Measurements from ENCODE around the gene MRPL45. TPM values are rescaled to one million over a fixed set of nuclear protein-coding genes. Genes with fewer than 3 reads are reported as not detected.

Gene MRPL45
- total RNA-seq, 3 donors from 2014 or later (not counting 1 experiment from before 2014, with no cell fraction given): 11.5 to 14.2 (median 12.6) TPM

DNA sequence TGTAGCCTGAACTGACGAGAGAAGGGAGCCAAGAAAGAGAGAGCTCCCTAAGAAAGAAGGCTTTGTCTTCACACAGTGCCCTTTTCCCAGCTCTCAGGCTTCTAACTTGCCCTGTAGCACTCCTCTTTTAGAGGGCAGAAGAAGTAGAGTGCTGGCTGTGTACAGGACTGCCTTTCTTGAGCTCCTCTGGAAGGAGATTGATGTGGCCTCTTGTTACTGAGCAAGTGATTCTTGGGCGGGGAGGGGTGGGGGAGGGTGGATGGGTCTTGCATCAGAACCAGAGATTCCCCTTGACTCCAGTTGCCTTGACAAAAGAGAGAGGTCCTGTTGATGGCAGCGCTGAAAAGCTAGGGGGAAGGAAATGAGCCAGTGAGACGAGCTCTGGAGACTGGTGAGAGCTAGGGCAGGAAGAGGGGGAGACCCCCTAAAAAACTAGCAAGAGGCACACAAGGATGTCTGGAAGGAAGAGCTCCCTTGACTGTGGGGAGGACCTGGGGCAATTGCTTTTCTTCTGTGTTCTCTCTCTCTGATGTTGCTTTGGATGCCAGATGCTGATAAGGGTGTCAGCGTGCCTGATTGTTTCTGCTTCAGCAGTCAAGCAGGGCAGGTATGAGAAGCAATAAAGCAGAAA, 28.4 kb downstream of the MRPL45 start:
- ATAC-seq: no peak
- no peak for DNase-seq
- Histone ChIP-seq H3K4me3 (ENCODE audit: low read length) (no peak overlapping the region), H3K36me3 (ENCODE audit: control insufficient read depth, insufficient read depth, low read length) (peaks cover 16% of the 10 kb centered on the region), H3K4me1 (ENCODE audit: control insufficient read depth, insufficient read depth, low read length) (no peaks in the 10 kb centered on the region), H3K27ac (ENCODE audit: low read length) (no peak overlapping the region), H3K9me3 (ENCODE audit: control insufficient read depth, insufficient read depth, low read length) (no peaks in the 10 kb centered on the region), H3K27me3 (ENCODE audit: control insufficient read depth, insufficient read depth, low read length) (no peaks in the 10 kb centered on the region)
- Mint-ChIP-seq H3K4me3 (no peak overlapping the region), H3K36me3 (no peaks in the 10 kb centered on the region), H3K27ac (no peak overlapping the region), H3K27me3 (ENCODE audit: low read depth in 2 of 2) (peaks cover 0 to 10% of the 10 kb centered on the region in 2 donors), H3K9me3 (no peaks in the 10 kb centered on the region), H3K4me1 (peaks cover 0 to 5% of the 10 kb centered on the region in 2 donors)
- 39% methylated on average over 5 of the region's 5 CpGs for WGBS (ENCODE audit: insufficient coverage)
- intact Hi-C loops (cut with micrococcal nuclease): no loop called here
- TF ChIP-seq, protein P1, sequence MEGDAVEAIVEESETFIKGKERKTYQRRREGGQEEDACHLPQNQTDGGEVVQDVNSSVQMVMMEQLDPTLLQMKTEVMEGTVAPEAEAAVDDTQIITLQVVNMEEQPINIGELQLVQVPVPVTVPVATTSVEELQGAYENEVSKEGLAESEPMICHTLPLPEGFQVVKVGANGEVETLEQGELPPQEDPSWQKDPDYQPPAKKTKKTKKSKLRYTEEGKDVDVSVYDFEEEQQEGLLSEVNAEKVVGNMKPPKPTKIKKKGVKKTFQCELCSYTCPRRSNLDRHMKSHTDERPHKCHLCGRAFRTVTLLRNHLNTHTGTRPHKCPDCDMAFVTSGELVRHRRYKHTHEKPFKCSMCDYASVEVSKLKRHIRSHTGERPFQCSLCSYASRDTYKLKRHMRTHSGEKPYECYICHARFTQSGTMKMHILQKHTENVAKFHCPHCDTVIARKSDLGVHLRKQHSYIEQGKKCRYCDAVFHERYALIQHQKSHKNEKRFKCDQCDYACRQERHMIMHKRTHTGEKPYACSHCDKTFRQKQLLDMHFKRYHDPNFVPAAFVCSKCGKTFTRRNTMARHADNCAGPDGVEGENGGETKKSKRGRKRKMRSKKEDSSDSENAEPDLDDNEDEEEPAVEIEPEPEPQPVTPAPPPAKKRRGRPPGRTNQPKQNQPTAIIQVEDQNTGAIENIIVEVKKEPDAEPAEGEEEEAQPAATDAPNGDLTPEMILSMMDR (IDR thresholded peaks at IDR 0.05): no peak

GRCh38 chr17:38326996-38327792, 30.2 kb downstream of the MRPL45 start:
- H3K4me3 ChIP-seq (ENCODE audit: low read length): no peak overlapping the region
- Mint-ChIP-seq H3K27me3 (ENCODE audit: low read depth in 2 of 2) (peaks cover 0 to 10% of the 10 kb centered on the region in 2 donors), H3K4me1 (peaks cover 0 to 5% of the 10 kb centered on the region in 2 donors), H3K27ac (peak overlapping the region in 1 of 2 donors; percentile 2), H3K36me3 (no peaks in the 10 kb centered on the region), H3K9me3 (no peaks in the 10 kb centered on the region), H3K4me3 (no peak overlapping the region)
- no peak for ATAC-seq
- no peaks in the 10 kb centered on the region for H3K9me3 ChIP-seq (ENCODE audit: control insufficient read depth, insufficient read depth, low read length)
- no peak for DNase-seq
- peaks cover 9% of the 10 kb centered on the region for H3K36me3 ChIP-seq (ENCODE audit: control insufficient read depth, insufficient read depth, low read length)
- H3K4me1 ChIP-seq (ENCODE audit: control insufficient read depth, insufficient read depth, low read length): no peaks in the 10 kb centered on the region
- no peaks in the 10 kb centered on the region for H3K27me3 ChIP-seq (ENCODE audit: control insufficient read depth, insufficient read depth, low read length)
- TF ChIP-seq, protein P1 (IDR thresholded peaks at IDR 0.05): no peak
- H3K27ac ChIP-seq (ENCODE audit: low read length): no peak overlapping the region
- 66% methylated on average over 8 of the region's 8 CpGs for WGBS (ENCODE audit: insufficient coverage)
- intact Hi-C loops (cut with micrococcal nuclease): no loop called here

DNA sequence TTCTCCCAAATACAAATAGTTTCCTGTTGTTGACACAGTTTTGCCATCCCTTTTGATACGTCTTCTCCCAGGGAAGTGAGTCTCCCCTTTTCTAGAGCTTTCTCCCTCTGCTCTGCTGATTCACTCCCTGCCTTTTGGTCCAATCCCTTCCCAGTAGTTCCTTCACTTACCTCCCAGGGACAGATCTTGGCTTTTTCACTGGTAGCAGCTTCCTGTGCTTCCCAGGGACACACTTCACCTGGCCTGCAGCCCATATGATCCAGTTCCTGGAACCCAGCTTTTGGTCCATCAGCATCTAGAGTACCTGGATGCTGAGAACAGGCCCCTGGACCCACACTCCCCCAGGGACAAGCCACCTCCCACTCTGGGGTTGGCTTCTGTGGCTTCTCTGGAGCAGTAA, 31.0 kb downstream of the MRPL45 start:
- H3K4me3 ChIP-seq (ENCODE audit: low read length): no peak overlapping the region
- no peak for ATAC-seq
- TF ChIP-seq, protein P1 (IDR thresholded peaks at IDR 0.05): no peak
- H3K36me3 Mint-ChIP-seq: no peaks in the 10 kb centered on the region
- H3K4me1 Mint-ChIP-seq: peaks cover 0 to 5% of the 10 kb centered on the region in 2 donors
- H3K9me3 ChIP-seq (ENCODE audit: control insufficient read depth, insufficient read depth, low read length): no peaks in the 10 kb centered on the region
- no peak for DNase-seq
- peaks cover 3% of the 10 kb centered on the region for H3K36me3 ChIP-seq (ENCODE audit: control insufficient read depth, insufficient read depth, low read length)
- H3K4me3 Mint-ChIP-seq: no peak overlapping the region
- H3K4me1 ChIP-seq (ENCODE audit: control insufficient read depth, insufficient read depth, low read length): no peaks in the 10 kb centered on the region
- peaks cover 0 to 10% of the 10 kb centered on the region in 2 donors for H3K27me3 Mint-ChIP-seq (ENCODE audit: low read depth in 2 of 2)
- 60% methylated on average over 1 of the region's 1 CpG for WGBS (ENCODE audit: insufficient coverage)
- H3K27me3 ChIP-seq (ENCODE audit: control insufficient read depth, insufficient read depth, low read length): no peaks in the 10 kb centered on the region
- H3K27ac ChIP-seq (ENCODE audit: low read length): no peak overlapping the region
- intact Hi-C loops (cut with micrococcal nuclease): no loop called here
- no peaks in the 10 kb centered on the region for H3K9me3 Mint-ChIP-seq
- no peak overlapping the region for H3K27ac Mint-ChIP-seq
